ENCODE measurements around the gene GPER1.

GPER1 gene

GRCh38 chr7:1124164-1124563 is 36.3 kb downstream of the GPER1 start:
- Histone ChIP-seq H3K9me2 (replicated peaks; ENCODE audit: insufficient read depth, low read length) (no peaks in the 10 kb centered on the region), H3K79me2 (ENCODE audit: insufficient read depth, low read length) (no peaks in the 10 kb centered on the region), H3K27ac (ENCODE audit: low read depth, low read length) (no peak overlapping the region), H4K20me1 (ENCODE audit: low read depth, low read length) (no peaks in the 10 kb centered on the region), H3K36me3 (ENCODE audit: low read length) (no peaks in the 10 kb centered on the region), H3F3A (ENCODE audit: insufficient read depth) (no peaks in the 10 kb centered on the region), H3K9ac (ENCODE audit: low read length) (no peak overlapping the region), H2AFZ (ENCODE audit: low read depth, low read length, severe bottlenecking) (no peak overlapping the region), H3K4me3 (ENCODE audit: insufficient read depth, low read length, poor library complexity, severe bottlenecking) (no peak overlapping the region), H3K4me2 (ENCODE audit: low read depth, low read length, poor library complexity, severe bottlenecking) (no peak overlapping the region), H3K27me3 (ENCODE audit: low read length) (no peaks in the 10 kb centered on the region), H3K9me3 (ENCODE audit: insufficient read depth, low read length) (no peaks in the 10 kb centered on the region)
- TF ChIP-seq CTCF (IDR thresholded peaks at IDR 0.05; ENCODE audit: insufficient read depth, low read length, poor library complexity, severe bottlenecking) (no peak), EZH2phosphoT487 (conservative IDR thresholded peaks at IDR 0.05; ENCODE audit: low read length) (no peak)

GRCh38 chr7:1124816-1125602 is 37.1 kb downstream of the GPER1 start:
- Histone ChIP-seq H3K27me3 (ENCODE audit: low read length) (no peaks in the 10 kb centered on the region), H3K4me3 (ENCODE audit: insufficient read depth, low read length, poor library complexity, severe bottlenecking) (no peak overlapping the region), H3K9me2 (replicated peaks; ENCODE audit: insufficient read depth, low read length) (no peaks in the 10 kb centered on the region), H3K9ac (ENCODE audit: low read length) (no peak overlapping the region), H4K20me1 (ENCODE audit: low read depth, low read length) (no peaks in the 10 kb centered on the region), H3K9me3 (ENCODE audit: insufficient read depth, low read length) (no peaks in the 10 kb centered on the region), H2AFZ (ENCODE audit: low read depth, low read length, severe bottlenecking) (no peak overlapping the region), H3K79me2 (ENCODE audit: insufficient read depth, low read length) (peaks cover 3% of the 10 kb centered on the region; the same call in 1 of the 2 replicates), H3K4me2 (ENCODE audit: low read depth, low read length, poor library complexity, severe bottlenecking) (no peak overlapping the region), H3K27ac (ENCODE audit: low read depth, low read length) (no peak overlapping the region), H3K36me3 (ENCODE audit: low read length) (no peaks in the 10 kb centered on the region), H3F3A (ENCODE audit: insufficient read depth) (no peaks in the 10 kb centered on the region)
- no peak for TF ChIP-seq CTCF (IDR thresholded peaks at IDR 0.05; ENCODE audit: insufficient read depth, low read length, poor library complexity, severe bottlenecking)
- TF ChIP-seq EZH2phosphoT487 (conservative IDR thresholded peaks at IDR 0.05; ENCODE audit: low read length): no peak

- H2AFZ ChIP-seq (ENCODE audit: low read depth, low read length, severe bottlenecking): no peak overlapping the region
- H3K4me3 ChIP-seq (ENCODE audit: insufficient read depth, low read length, poor library complexity, severe bottlenecking): no peak overlapping the region
- H4K20me1 ChIP-seq (ENCODE audit: low read depth, low read length): no peaks in the 10 kb centered on the region
- no peak overlapping the region for H3K27ac ChIP-seq (ENCODE audit: low read depth, low read length)
- no peak overlapping the region for H3K9ac ChIP-seq (ENCODE audit: low read length)
- H3F3A ChIP-seq (ENCODE audit: insufficient read depth): no peaks in the 10 kb centered on the region
- H3K79me2 ChIP-seq (ENCODE audit: insufficient read depth, low read length): peaks cover 3% of the 10 kb centered on the region; the same call in 1 of the 2 replicates
- no peak overlapping the region for H3K4me2 ChIP-seq (ENCODE audit: low read depth, low read length, poor library complexity, severe bottlenecking)
- no peaks in the 10 kb centered on the region for H3K9me3 ChIP-seq (ENCODE audit: insufficient read depth, low read length)
- no peaks in the 10 kb centered on the region for H3K9me2 ChIP-seq (replicated peaks; ENCODE audit: insufficient read depth, low read length)
- TF ChIP-seq CTCF (IDR thresholded peaks at IDR 0.05; ENCODE audit: insufficient read depth, low read length, poor library complexity, severe bottlenecking) (no peak), EZH2phosphoT487 (conservative IDR thresholded peaks at IDR 0.05; ENCODE audit: low read length) (no peak)
- H3K36me3 ChIP-seq (ENCODE audit: low read length): no peaks in the 10 kb centered on the region
- H3K27me3 ChIP-seq (ENCODE audit: low read length): no peaks in the 10 kb centered on the region
Observed at GRCh38 chr7:1125603-1125969, 37.7 kb downstream of the GPER1 start.

Data from SU-DHL-6 (cell line).